Left kidney (tissue), 8 donors: ENCODE measurements around the gene OR13J1. TPM values are rescaled to one million over a fixed set of nuclear protein-coding genes. Genes with fewer than 3 reads are reported as not detected.
"Not testable (repeated sequence)": the region's sequence is repeated elsewhere in the genome, so short reads cannot be mapped to it uniquely, and the experiment has no call there.

Experiments
- DNase-seq: peaks from one replicate; pipeline ENCODE4 v3.0.0-alpha.2; 2013
- long read RNA-seq, 8 donors: transcript quantifications; one replicate each; lab custom pipeline, GENCODE V29; 2026
- polyA plus RNA-seq: library from polyadenylated mRNA; unstranded; fragments of 120-200 nt; gene quantifications from one replicate; pipeline ENCODE4 v1.2.1, GENCODE V29; 2013; ENCODE audit not compliant: insufficient read length

The OR13J1 gene, protein sequence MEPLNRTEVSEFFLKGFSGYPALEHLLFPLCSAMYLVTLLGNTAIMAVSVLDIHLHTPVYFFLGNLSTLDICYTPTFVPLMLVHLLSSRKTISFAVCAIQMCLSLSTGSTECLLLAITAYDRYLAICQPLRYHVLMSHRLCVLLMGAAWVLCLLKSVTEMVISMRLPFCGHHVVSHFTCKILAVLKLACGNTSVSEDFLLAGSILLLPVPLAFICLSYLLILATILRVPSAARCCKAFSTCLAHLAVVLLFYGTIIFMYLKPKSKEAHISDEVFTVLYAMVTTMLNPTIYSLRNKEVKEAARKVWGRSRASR
- not detected for polyA plus RNA-seq
- long read RNA-seq, donor 1 = 0 reads
- long read RNA-seq, donor 2 = 0 reads
- long read RNA-seq, donor 3 = 0 reads
- long read RNA-seq, donor 4 = 0 reads
- long read RNA-seq, donor 5 = 0 reads
- long read RNA-seq, donor 6 = 0 reads
- long read RNA-seq, donor 7 = 0 reads
- long read RNA-seq, donor 8, partial matches to known transcripts = 0 of 1 reads
- long read RNA-seq, donor 8, other reads (novel, unspliced or antisense) = 0 of 1 reads

DNA sequence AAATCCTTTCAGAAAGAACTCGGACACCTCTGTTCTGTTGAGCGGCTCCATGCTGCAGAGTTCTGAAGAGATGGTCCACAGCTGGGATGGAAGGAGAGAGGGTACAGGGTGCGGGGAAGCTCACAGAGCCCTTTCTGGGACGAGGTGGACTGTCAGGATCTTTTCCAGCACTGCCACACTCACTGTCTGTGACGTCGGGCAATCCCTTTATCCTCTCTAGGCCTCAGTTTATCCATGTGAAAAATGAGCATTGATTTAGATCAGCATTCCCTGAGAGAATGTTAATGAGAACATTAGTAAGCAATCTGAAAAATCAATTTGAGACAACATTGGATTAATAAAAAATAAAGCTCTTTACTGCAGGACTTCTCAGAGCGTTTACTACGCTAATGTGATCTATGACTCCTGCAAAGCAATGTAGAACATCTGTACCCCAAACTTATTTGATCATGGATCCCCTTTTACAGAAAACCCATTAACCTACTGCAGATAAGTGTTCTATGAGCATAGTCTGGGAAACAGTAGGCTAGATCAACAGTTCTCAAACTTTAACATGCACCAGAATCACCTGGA is at the start of gene OR13J1:
OR13J1 (minus strand) TSS at position 51 of the 573 bp plus-strand sequence; CDS start at position 51, 0 bp downstream.
- no peak for DNase-seq

DNA sequence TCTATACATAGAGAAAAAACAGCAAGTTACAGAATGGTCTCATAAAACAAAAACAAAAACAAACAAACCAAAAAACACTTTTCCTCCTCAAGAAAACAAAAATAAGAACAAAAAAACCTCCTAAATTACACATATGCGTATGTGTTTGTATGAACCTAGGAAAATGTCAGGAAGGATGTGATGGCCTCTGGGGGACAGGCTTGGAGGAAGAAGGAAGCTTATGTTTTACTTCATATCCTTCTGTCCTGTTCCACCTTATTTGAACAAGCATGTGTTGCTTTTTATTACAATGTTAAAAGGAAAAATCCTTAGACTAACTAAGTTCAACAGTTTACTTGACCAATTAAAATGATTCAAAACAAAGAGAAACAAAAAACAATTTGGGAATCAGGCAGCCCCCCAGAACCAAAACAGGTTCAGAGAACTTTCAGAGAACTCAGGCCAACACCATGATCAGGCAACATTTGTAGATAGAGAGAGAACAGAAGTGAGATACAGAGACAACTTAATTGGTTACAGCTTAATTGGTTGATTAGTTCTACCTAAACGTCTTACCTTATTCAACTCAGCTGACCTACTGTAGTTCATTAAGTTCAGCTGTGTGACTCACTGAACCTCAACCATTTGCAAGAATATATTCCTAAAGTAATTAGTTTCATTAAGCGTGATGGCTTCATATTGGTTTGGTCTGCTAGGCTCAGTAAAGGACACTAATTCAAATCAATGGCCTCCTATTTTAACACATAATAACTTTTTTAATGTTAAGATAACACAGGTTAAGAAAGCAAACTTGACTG is 49.2 kb upstream of the OR13J1 start:
- no peak for DNase-seq

- no peak for DNase-seq
Measured at GRCh38 chr9:35918780-35919179, 48.6 kb upstream of the OR13J1 start.

DNA sequence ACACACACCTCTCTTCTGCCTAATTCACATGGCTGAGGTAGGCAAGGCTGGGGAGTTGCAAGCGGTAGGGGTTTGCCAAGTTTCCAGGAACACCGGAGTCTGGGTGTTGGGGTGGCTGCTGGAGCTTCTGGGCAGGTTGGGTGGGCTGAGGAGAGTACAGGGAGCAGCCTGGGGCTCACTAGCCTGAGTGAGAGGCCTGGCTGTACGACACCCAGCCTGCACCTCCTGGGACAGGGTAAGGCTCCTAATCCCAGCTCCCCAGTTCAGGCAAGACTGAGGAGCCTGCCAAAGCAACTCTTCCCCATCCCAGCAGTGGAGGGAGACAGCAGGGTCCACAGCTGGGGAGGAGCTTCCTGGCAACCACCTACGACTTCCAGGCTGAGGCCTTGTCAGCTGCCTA is 47.1 kb upstream of the OR13J1 start:
- no peak for DNase-seq

GRCh38 chr9:35915681-35916294 is 45.6 kb upstream of the OR13J1 start:
- DNase-seq = no peak

GRCh38 chr9:35914301-35914807 is 44.2 kb upstream of the OR13J1 start:
- DNase-seq = no peak

GRCh38 chr9:35913429-35913828 is 43.2 kb upstream of the OR13J1 start:
- not testable (repeated sequence) for DNase-seq

- DNase-seq = no peak
Measured at GRCh38 chr9:35912791-35913400, 42.7 kb upstream of the OR13J1 start.

- DNase-seq = no peak
Measured at GRCh38 chr9:35911690-35912089, 41.5 kb upstream of the OR13J1 start.

GRCh38 chr9:35910613-35911359 is 40.6 kb upstream of the OR13J1 start:
- no peak for DNase-seq

DNA sequence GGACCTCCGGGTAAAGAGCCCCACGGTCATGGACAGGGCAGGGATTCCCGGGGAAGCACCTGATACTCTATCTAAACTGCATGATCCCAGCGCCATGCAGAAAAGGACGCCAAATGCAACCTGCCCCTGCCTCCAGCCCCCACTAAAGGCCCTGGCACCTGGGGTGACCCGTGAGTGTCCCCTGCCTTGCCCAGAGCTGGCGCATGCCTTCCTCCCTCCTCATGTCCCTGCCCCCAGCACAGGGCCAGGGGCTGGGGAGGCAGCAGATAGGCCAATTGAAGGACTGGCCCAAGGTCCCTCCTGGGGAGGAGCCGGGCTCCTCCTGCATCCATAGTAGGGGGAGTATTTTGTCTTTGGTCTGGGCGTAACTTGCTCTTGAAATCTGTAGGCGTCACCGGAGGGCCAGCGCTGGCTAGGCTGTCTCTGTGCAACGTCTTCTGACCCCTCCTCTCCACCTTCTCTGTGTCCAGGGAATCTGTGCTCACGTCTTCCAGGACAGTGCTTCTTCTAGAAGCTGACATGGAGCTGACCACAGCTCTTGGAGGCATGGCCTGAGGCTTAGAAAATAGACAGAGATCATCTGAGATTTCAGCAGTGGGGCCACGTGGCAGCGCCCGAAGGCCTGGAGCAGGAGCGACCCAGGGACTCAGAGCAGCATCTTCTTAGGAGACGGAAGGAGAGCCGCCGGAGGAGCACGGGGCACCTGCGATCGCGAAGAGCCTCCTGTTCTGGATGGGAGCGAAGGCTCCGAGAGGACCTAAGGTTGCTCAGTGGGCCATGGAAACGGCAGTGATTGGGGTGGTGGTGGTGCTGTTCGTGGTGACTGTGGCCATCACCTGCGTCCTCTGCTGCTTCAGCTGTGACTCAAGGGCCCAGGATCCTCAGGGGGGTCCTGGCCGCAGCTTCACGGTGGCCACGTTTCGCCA is 39.7 kb upstream of the OR13J1 start:
- no peak for DNase-seq

DNA sequence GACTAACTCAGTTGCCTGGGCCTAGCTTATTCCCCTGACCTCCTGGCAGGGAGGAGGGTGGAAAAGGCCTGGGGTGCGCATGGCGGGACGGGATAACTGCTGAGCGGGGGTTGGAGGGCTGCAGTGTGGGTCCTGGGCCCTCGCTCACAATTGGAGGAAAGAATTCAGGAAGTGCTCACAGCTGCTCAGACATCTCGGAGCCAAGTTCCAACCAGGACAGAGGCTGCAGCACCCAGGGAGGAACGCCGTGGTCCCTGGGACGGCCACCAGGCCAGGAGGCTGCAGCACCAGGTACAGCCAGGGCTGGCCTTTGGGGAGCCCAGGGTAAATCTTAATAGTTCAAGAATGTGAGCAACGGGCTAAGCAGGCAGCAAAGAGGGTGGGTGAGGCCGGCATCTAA is 39.1 kb upstream of the OR13J1 start, which contains the start of gene SPAAR:
SPAAR (plus strand) TSS at position 217 of the 400 bp plus-strand sequence. CDS start 974 bp downstream, outside the sequence.
- no peak for DNase-seq

GRCh38 chr9:35908504-35909125 is 38.4 kb upstream of the OR13J1 start:
- DNase-seq = no peak

DNA sequence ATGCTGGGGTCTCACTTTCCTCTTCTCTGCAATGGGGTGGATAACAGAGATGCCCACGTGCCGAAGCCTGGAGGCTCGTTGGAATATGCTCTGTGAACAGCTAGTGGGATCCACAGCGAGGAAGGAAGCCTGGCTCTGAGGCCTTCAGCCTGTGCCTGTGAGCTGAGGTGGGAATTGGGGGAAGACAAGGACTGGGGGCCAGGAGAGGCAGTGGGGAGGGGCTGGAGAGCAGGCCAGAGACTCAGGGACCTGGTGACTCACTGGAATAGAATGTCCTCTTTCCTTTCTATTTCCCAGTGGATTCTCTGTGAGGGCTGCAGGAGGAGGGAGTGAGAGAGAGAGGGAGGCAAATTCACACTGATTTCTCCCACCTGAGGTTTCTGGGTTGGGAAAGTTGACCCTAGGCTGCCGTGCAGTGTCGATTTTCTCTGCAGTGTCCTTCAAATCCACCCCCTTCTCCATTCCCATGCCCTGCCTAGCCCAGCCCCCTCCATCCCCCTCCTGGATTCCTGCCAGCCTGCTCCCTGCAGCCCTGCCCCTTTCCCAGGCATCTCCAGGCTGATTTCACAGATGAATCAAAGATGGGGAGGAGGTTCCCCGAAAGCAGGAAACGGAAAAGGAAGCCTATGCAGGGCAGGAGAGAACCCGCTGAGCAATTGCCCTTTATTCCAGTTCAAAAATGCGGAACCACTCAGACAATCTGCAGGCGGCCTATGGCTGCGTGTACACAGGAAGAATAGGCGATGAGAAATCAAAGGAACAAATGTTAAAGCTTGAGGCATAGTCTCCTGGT is 37.7 kb upstream of the OR13J1 start:
- DNase-seq = no peak

GRCh38 chr9:35906923-35907699 is 36.9 kb upstream of the OR13J1 start:
- no peak for DNase-seq

DNA sequence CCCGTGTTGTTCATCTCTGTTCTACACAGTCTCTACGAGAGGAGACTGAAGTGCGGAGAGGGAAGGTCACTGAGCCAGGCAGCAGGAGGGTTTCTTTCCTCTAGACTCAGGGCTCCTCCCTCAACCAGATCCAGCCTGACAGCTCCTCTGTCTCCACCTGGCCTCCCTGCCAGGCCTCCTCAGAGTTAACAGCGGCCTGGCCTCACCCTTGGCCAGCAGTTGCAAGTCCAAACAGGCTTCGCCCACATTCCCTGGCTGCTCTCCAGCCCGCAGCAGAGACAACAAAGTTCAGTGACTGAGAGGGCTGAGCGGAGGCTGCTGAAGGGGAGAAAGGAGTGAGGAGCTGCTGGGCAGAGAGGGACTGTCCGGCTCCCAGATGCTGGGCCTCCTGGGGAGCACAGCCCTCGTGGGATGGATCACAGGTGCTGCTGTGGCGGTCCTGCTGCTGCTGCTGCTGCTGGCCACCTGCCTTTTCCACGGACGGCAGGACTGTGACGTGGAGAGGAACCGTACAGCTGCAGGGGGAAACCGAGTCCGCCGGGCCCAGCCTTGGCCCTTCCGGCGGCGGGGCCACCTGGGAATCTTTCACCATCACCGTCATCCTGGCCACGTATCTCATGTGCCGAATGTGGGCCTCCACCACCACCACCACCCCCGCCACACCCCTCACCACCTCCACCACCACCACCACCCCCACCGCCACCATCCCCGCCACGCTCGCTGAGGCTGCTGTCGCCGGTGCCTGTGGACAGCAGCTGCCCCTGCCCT is 35.9 kb upstream of the OR13J1 start, which contains the start of gene HRCT1:
HRCT1 (plus strand) TSS at position 291 of the 768 bp plus-strand sequence; CDS start at position 377, 86 bp downstream.
- no peak for DNase-seq
